NCI-H2171 treated with DMSO at 0.1 percent for 48 hours (cell line): ENCODE results near the gene PRRG3.
A peak's percentile ranks its signal among the peaks of the same experiment; 100 is the strongest.

Experiments
- DNase-seq: peaks from one replicate; lab custom pipeline; 2025; lab: John Stamatoyannopoulos, UW

PRRG3 gene

GRCh38 chrX:151708821-151709220 lies 13.6 kb downstream of the PRRG3 start:
- DNase-seq, result no peak

- DNase-seq, result no peak
Measured at GRCh38 chrX:151710457-151710856, 15.2 kb downstream of the PRRG3 start.

- DNase-seq, result no peak
Measured at GRCh38 chrX:151711154-151711553, 15.9 kb downstream of the PRRG3 start.

- peak; percentile 43 for DNase-seq
Measured at GRCh38 chrX:151711787-151712186, 16.5 kb downstream of the PRRG3 start.

- peak; percentile 37 for DNase-seq
Measured at GRCh38 chrX:151712253-151712652, 17.0 kb downstream of the PRRG3 start.

- peak; percentile 13 for DNase-seq
Measured at GRCh38 chrX:151713849-151714248, 18.6 kb downstream of the PRRG3 start.

- DNase-seq, result peak; percentile 42
Measured at GRCh38 chrX:151714362-151714761, 19.1 kb downstream of the PRRG3 start.

- no peak for DNase-seq
Measured at GRCh38 chrX:151715752-151716151, 20.5 kb downstream of the PRRG3 start, which contains the start of gene FATE1. FATE1 (plus strand) TSS chrX:151716035; CDS start chrX:151716120, 85 bp downstream.

GRCh38 chrX:151722241-151722846 lies 27.1 kb downstream of the PRRG3 start:
- no peak for DNase-seq

GRCh38 chrX:151723156-151723760 lies 28.0 kb downstream of the PRRG3 start:
- no peak for DNase-seq

- DNase-seq, result peak; percentile 42
Measured at GRCh38 chrX:151724563-151725337, 29.5 kb downstream of the PRRG3 start.

- DNase-seq, result no peak
Measured at GRCh38 chrX:151725338-151725614, 30.0 kb downstream of the PRRG3 start.

GRCh38 chrX:151726751-151727150 lies 31.5 kb downstream of the PRRG3 start:
- no peak for DNase-seq

GRCh38 chrX:151727346-151727745 lies 32.1 kb downstream of the PRRG3 start:
- DNase-seq, result no peak

GRCh38 chrX:151729056-151729725 lies 33.9 kb downstream of the PRRG3 start:
- no peak for DNase-seq

- DNase-seq, result no peak
Measured at GRCh38 chrX:151734446-151734845, 39.2 kb downstream of the PRRG3 start, which contains the start of gene CNGA2. CNGA2 (plus strand) TSS chrX:151734746; CDS start chrX:151738484, 3,738 bp downstream.

GRCh38 chrX:151735219-151735618 lies 40.0 kb downstream of the PRRG3 start:
- DNase-seq, result no peak

GRCh38 chrX:151736685-151737084 lies 41.4 kb downstream of the PRRG3 start:
- DNase-seq, result no peak

GRCh38 chrX:151737494-151737893 lies 42.2 kb downstream of the PRRG3 start:
- DNase-seq, result no peak

- DNase-seq, result no peak
Measured at GRCh38 chrX:151738751-151739150, 43.5 kb downstream of the PRRG3 start.

- DNase-seq, result no peak
Measured at GRCh38 chrX:151741606-151742005, 46.3 kb downstream of the PRRG3 start.

GRCh38 chrX:151742311-151742710 lies 47.1 kb downstream of the PRRG3 start:
- DNase-seq, result no peak
